T-helper 2 cell (primary cell): ENCODE data around the gene NPIPA8.
"Not testable (repeated sequence)": the region's sequence is repeated elsewhere in the genome, so short reads cannot be mapped to it uniquely, and the experiment has no call there.

ENCODE experiments used
- DNase-seq, 5 experiments: peaks; one replicate each; pipeline versions ENCODE4 v3.0.0 to v3.0.0-alpha.2; 2012 to 2022
- total RNA-seq, 2 donors: gene quantifications; one replicate each; lab custom pipeline; 2026; lab: John Stamatoyannopoulos, UW

NPIPA8 gene
- 0 reads per million in 2 donors for total RNA-seq

GRCh38 chr16:18336636-18337035, at the start of gene NPIPA8:
NPIPA8 (minus strand) TSS chr16:18336736; CDS start chr16:18332662, 4,074 bp downstream.
- not testable (repeated sequence) for DNase-seq

- DNase-seq: not testable (repeated sequence)
Measured at GRCh38 chr16:18385285-18385684, 48.7 kb upstream of the NPIPA8 start.

GRCh38 chr16:18384869-18385268, 48.3 kb upstream of the NPIPA8 start:
- not testable (repeated sequence) for DNase-seq

- DNase-seq: not testable (repeated sequence)
Measured at GRCh38 chr16:18384098-18384636, 47.6 kb upstream of the NPIPA8 start.

GRCh38 chr16:18382696-18383095, 46.2 kb upstream of the NPIPA8 start:
- DNase-seq: not testable (repeated sequence)

GRCh38 chr16:18347742-18348141, 11.2 kb upstream of the NPIPA8 start:
- not testable (repeated sequence) for DNase-seq

- DNase-seq: not testable (repeated sequence)
Measured at GRCh38 chr16:18346993-18347392, 10.5 kb upstream of the NPIPA8 start.

- not testable (repeated sequence) for DNase-seq
Measured at GRCh38 chr16:18344634-18345033, 8.1 kb upstream of the NPIPA8 start.

- DNase-seq: not testable (repeated sequence)
Measured at GRCh38 chr16:18341986-18342385, 5.5 kb upstream of the NPIPA8 start.

GRCh38 chr16:18341417-18341960, 5.0 kb upstream of the NPIPA8 start:
- DNase-seq: not testable (repeated sequence)

- DNase-seq: not testable (repeated sequence)
Measured at GRCh38 chr16:18339210-18339609, 2.7 kb upstream of the NPIPA8 start.

- not testable (repeated sequence) for DNase-seq
Measured at GRCh38 chr16:18311811-18312210, 24.7 kb downstream of the NPIPA8 start.

GRCh38 chr16:18309159-18309558, 27.4 kb downstream of the NPIPA8 start:
- not testable (repeated sequence) for DNase-seq

GRCh38 chr16:18307241-18307640, 29.3 kb downstream of the NPIPA8 start:
- not testable (repeated sequence) for DNase-seq

GRCh38 chr16:18306066-18306465, 30.5 kb downstream of the NPIPA8 start:
- not testable (repeated sequence) for DNase-seq

GRCh38 chr16:18303059-18303706, 33.4 kb downstream of the NPIPA8 start:
- DNase-seq: not testable (repeated sequence)

- DNase-seq: not testable (repeated sequence)
Measured at GRCh38 chr16:18297714-18298113, 38.8 kb downstream of the NPIPA8 start.

GRCh38 chr16:18296931-18297330, 39.6 kb downstream of the NPIPA8 start:
- not testable (repeated sequence) for DNase-seq

GRCh38 chr16:18294371-18294770, 42.2 kb downstream of the NPIPA8 start:
- not testable (repeated sequence) for DNase-seq

GRCh38 chr16:18293337-18293956, 43.1 kb downstream of the NPIPA8 start:
- not testable (repeated sequence) for DNase-seq

GRCh38 chr16:18290959-18291358, 45.6 kb downstream of the NPIPA8 start:
- DNase-seq: not testable (repeated sequence)

GRCh38 chr16:18286342-18286741, 50.2 kb downstream of the NPIPA8 start:
- not testable (repeated sequence) for DNase-seq

GRCh38 chr16:18280319-18280718, 56.2 kb downstream of the NPIPA8 start:
- not testable (repeated sequence) for DNase-seq
